ENCODE measurements around the gene KCNQ4.

DNA sequence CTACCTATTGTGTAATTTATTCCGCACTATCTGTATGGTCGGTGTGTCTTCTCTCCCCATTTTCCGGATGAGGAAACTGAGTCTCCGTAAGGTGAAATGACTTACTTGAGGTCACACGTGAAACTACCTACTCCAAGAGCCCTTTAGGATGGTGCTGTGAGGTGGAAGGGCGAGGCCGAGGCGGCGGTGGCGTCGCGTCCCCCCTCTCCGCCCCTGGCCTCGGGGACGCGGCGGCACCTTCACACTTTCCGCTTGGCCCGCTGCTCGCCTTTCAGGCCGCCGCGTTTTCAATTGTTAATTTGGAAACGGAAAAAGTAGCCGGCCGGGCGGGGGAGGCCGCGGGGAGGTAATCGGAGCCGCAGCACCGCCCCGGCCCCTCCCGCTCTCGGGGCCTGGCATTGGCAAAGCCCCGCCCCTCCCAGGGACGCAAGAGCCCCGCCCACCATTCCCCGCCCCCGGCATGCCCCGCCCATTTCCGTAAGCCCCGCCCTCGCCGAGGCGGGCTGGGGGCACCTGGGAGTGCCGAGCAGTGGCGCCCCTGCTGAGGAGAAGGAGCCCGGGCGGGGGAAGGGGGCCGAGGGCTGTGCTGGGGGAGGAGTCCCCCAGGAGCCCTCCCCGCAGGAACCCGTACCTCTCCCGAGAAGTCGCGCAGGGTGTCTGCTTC, 18.6 kb downstream of the KCNQ4 start:
- TF ChIP-seq CTCF (IDR thresholded peaks at IDR 0.05) (no peak), EZH2phosphoT487 (IDR thresholded peaks at IDR 0.05) (no peak), EZH2 (IDR thresholded peaks at IDR 0.05) (no peak)

Data from neural progenitor cell (in vitro differentiated cells).